GM23248 (cell line): ENCODE data around the gene PISD. TPM values are rescaled to one million over a fixed set of nuclear protein-coding genes. Genes with fewer than 3 reads are reported as not detected.
A peak's percentile ranks its signal among the peaks of the same experiment; 100 is the strongest.

Experiments used
- DNase-seq: peaks from one replicate; pipeline ENCODE4 v3.0.0-alpha.2; 2015
- H2AFZ ChIP-seq: fragments of 200-600 bp; sonication (generic); 2 replicates; pipeline ENCODE4 v1.6.1; 2016; ENCODE audit warnings: antibody characterized with exemption
- H3F3A ChIP-seq: fragments of 200-600 bp; sonication (generic); 2 replicates; pipeline ENCODE4 v1.6.1; 2016; ENCODE audit warnings: mild to moderate bottlenecking, antibody characterized with exemption, mixed run types; ENCODE audit not compliant: insufficient read depth
- H3K27ac ChIP-seq: fragments of 200-600 bp; sonication (generic); 2 replicates; pipeline ENCODE4 v1.5.1; 2016; ENCODE audit warnings: mild to moderate bottlenecking
- H3K27me3 ChIP-seq: fragments of 200-600 bp; sonication (generic); replicated peaks from 2 replicates; pipeline ENCODE4 v1.6.1; 2016; ENCODE audit warnings: mild to moderate bottlenecking; ENCODE audit not compliant: insufficient read depth
- H3K36me3 ChIP-seq: fragments of 200-600 bp; sonication (generic); 2 replicates; pipeline ENCODE4 v1.6.1; 2016; ENCODE audit warnings: low read depth, mild to moderate bottlenecking
- H3K4me1 ChIP-seq: fragments of 200-600 bp; sonication (generic); 2 replicates; pipeline ENCODE4 v1.6.1; 2016; ENCODE audit warnings: mild to moderate bottlenecking; ENCODE audit not compliant: insufficient read depth
- H3K4me2 ChIP-seq: fragments of 200-600 bp; sonication (generic); one replicate; pipeline ENCODE4 v1.6.1; 2016; ENCODE audit warnings: mild to moderate bottlenecking; ENCODE audit not compliant: unreplicated experiment
- H3K4me3 ChIP-seq: fragments of 200-600 bp; sonication (generic); 2 replicates; pipeline ENCODE4 v1.5.1; 2016; ENCODE audit warnings: mild to moderate bottlenecking
- H3K79me2 ChIP-seq: fragments of 200-600 bp; sonication (generic); 2 replicates; pipeline ENCODE4 v1.6.1; 2016; ENCODE audit warnings: mild to moderate bottlenecking; ENCODE audit not compliant: insufficient read depth
- H3K9ac ChIP-seq: fragments of 200-600 bp; sonication (generic); 2 replicates; pipeline ENCODE4 v1.6.1; 2016; ENCODE audit warnings: mild to moderate bottlenecking
- H3K9me2 ChIP-seq: fragments of 200-600 bp; sonication (generic); 2 replicates; pipeline ENCODE4 v1.6.1; 2016; ENCODE audit warnings: mixed run types, mild to moderate bottlenecking, moderate library complexity; ENCODE audit not compliant: insufficient read depth
- H3K9me3 ChIP-seq: fragments of 200-600 bp; sonication (generic); one replicate; pipeline ENCODE4 v1.6.1; 2017; ENCODE audit warnings: low read depth
- H4K20me1 ChIP-seq: fragments of 200-600 bp; sonication (generic); 2 replicates; pipeline ENCODE4 v1.6.0; 2016; ENCODE audit not compliant: insufficient read depth
- EZH2 ChIP-seq: fragments of 200-600 bp; sonication (generic); IDR thresholded peaks from 2 replicates; pipeline ENCODE4 v1.6.1; 2018; ENCODE audit warnings: antibody characterized with exemption, mild to moderate bottlenecking; ENCODE audit not compliant: insufficient read depth, poor library complexity, severe bottlenecking
- EZH2phosphoT487 ChIP-seq: fragments of 200-600 bp; sonication (generic); IDR thresholded peaks from 2 replicates; pipeline ENCODE4 v1.6.1; 2018; ENCODE audit warnings: antibody characterized with exemption, moderate library complexity, mild to moderate bottlenecking, low read depth; ENCODE audit not compliant: insufficient read depth
- WGBS, 2 experiments: methylation state at CpG; one replicate each; pipeline ENCODE4 v1.1.6; 2015 to 2017; ENCODE audit warnings: low lambda C conversion rate in 2 of 2, low coverage in 1 of 2; ENCODE audit errors: missing lambda C conversion rate in 2 of 2; 5-methylcytosine and 5-hydroxymethylcytosine counted together
- in situ Hi-C: fragments of 300-500 bp; cut with MboI; formaldehyde crosslinking; loops from 2 replicates; pipeline ENCODE4 v1.15.0; 2020
- polyA plus RNA-seq: library from polyadenylated mRNA; unstranded; fragments of >200 nt; fragmentation: Nextera tagmentation; extraction: Ambion mirVana; gene quantifications from 2 replicates; pipeline ENCODE4 v1.2.1, GENCODE V29; 2016
- total RNA-seq: library from RNA; depleted of rRNA; stranded (reverse); fragments of >200 nt; shearing (Covaris generic); gene quantifications from 2 replicates; pipeline ENCODE4 v1.2.3, GENCODE V29; 2014

Gene PISD
- total and polyA plus RNA-seq, 2 experiments from 2014 or later = 32.7 to 34.2 TPM

DNA sequence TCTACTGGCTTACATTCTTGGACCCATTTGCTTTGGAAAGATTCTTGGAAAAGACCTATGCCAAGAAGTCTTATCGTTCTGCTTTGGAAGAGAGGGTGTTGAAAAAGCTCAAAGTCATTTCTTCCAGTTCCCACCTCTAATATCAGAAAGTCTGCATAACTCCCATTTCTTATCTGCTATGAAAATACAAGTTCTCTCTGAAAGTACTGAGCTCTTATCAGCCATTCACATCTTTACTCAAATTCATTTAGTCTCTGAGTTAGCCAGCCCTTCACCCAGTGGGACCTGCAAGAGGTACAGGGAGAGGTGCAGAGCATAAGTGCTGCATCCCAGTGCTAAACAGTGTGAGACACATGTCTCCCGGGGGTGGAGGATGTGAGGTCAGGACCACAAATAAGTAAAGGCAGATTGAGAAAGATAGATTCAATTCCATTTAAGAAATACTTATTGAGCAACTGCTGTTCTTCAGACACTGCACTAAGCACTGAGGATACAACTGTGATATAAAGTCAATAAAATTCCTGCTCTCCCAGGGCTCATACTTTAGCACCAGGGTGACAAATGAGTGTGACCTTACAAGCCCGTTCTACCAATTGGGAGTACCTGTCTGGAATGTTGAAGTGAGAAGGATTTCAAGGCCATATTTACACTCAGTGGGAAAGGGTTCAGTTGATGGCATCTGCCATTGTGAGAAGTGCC, 76.7 kb downstream of the PISD start:
- TF ChIP-seq EZH2phosphoT487 (no peak), EZH2 (no peak)
- Histone ChIP-seq H3K4me1 (peaks cover 38% of the 10 kb centered on the region), H3K9me2 (no peaks in the 10 kb centered on the region), H3K9ac (peak overlapping the region; percentile 44; the same call in 1 of the 2 replicates), H3K4me3 (no peak overlapping the region), H3K4me2 (peak overlapping the region; percentile 19), H3F3A (peaks cover 28% of the 10 kb centered on the region), H2AFZ (no peak overlapping the region), H3K9me3 (no peaks in the 10 kb centered on the region), H4K20me1 (no peaks in the 10 kb centered on the region), H3K27ac (peak overlapping the region; percentile 67), H3K36me3 (no peaks in the 10 kb centered on the region), H3K27me3 (no peaks in the 10 kb centered on the region), H3K79me2 (no peaks in the 10 kb centered on the region)
- peak; percentile 72 for DNase-seq
- in situ Hi-C loops = no loop called here
- 22 to 23% methylated on average over 3 of the region's 3 CpGs for WGBS, 2 experiments

- Histone ChIP-seq H3K27me3 (no peaks in the 10 kb centered on the region), H3K4me1 (peaks cover 38% of the 10 kb centered on the region), H3K79me2 (no peaks in the 10 kb centered on the region), H3K9ac (no peak overlapping the region; the same call in 1 of the 2 replicates), H3K4me3 (no peak overlapping the region), H3K9me2 (no peaks in the 10 kb centered on the region), H3K27ac (peak overlapping the region; percentile 67), H2AFZ (no peak overlapping the region), H3F3A (peaks cover 28% of the 10 kb centered on the region), H3K36me3 (no peaks in the 10 kb centered on the region), H4K20me1 (no peaks in the 10 kb centered on the region), H3K4me2 (peak overlapping the region; percentile 50), H3K9me3 (no peaks in the 10 kb centered on the region)
- in situ Hi-C loops = no loop called here
- no peak for DNase-seq
- 95 to 96% methylated on average over 5 of the region's 5 CpGs for WGBS, 2 experiments
- no peak for TF ChIP-seq EZH2phosphoT487
Observed at GRCh38 chr22:31584804-31585160, 77.2 kb downstream of the PISD start.

GRCh38 chr22:31583861-31584485, 78.0 kb downstream of the PISD start:
- TF ChIP-seq EZH2 = no peak
- TF ChIP-seq EZH2phosphoT487 = no peak
- Histone ChIP-seq H3K4me2 (peak overlapping the region; percentile 50), H3K4me1 (peaks cover 38% of the 10 kb centered on the region), H3K9ac (no peak overlapping the region), H3K9me3 (no peaks in the 10 kb centered on the region), H2AFZ (no peak overlapping the region), H3F3A (peaks cover 28% of the 10 kb centered on the region), H3K27me3 (no peaks in the 10 kb centered on the region), H3K79me2 (no peaks in the 10 kb centered on the region), H3K27ac (peak overlapping the region; percentile 67), H3K9me2 (no peaks in the 10 kb centered on the region), H3K4me3 (no peak overlapping the region), H3K36me3 (no peaks in the 10 kb centered on the region), H4K20me1 (no peaks in the 10 kb centered on the region)
- DNase-seq = peak; percentile 51
- in situ Hi-C loops = no loop called here
- WGBS, 2 experiments = 71 to 75% methylated on average over 3 of the region's 3 CpGs

- H3K27ac ChIP-seq = no peak overlapping the region
- no peaks in the 10 kb centered on the region for H3K9me3 ChIP-seq
- DNase-seq = no peak
- no peak overlapping the region for H2AFZ ChIP-seq
- in situ Hi-C loops = no loop called here
- no peaks in the 10 kb centered on the region for H4K20me1 ChIP-seq
- no peak overlapping the region for H3K4me3 ChIP-seq
- peaks cover 15% of the 10 kb centered on the region for H3K4me1 ChIP-seq
- H3K4me2 ChIP-seq = no peak overlapping the region
- 96 to 100% methylated on average over 1 of the region's 1 CpG for whole genome bisulfite sequencing, 2 experiments
- TF ChIP-seq EZH2phosphoT487 (no peak), EZH2 (no peak)
- H3K36me3 ChIP-seq = no peaks in the 10 kb centered on the region
- no peak overlapping the region for H3K9ac ChIP-seq
- H3K9me2 ChIP-seq = no peaks in the 10 kb centered on the region
- no peaks in the 10 kb centered on the region for H3K79me2 ChIP-seq
- H3F3A ChIP-seq = peaks cover 5% of the 10 kb centered on the region
- no peaks in the 10 kb centered on the region for H3K27me3 ChIP-seq
Observed at GRCh38 chr22:31579835-31580242, 82.2 kb downstream of the PISD start.
